IMR-90 (cell line): Measurements from ENCODE around the gene ARHGAP8. TPM values are rescaled to one million over a fixed set of nuclear protein-coding genes. Genes with fewer than 3 reads are reported as not detected.

Experiments used
- ATAC-seq: fragments of 200-7000 bp; cut with Tn5 transposase; 2 replicates; pipeline ENCODE4 v1.9.1; 2020; ENCODE audit warnings: low read depth, mild to moderate bottlenecking, moderate library complexity
- BruUV-seq: library from RNA; stranded (reverse); fragments of 400-500 nt; replicated peaks from 2 replicates; lab custom pipeline; 2021; lab: Mats Ljungman, UMichigan
- CTCF ChIA-PET: fragments of 300-600 bp; formaldehyde crosslinking; extraction: SDS; loops from one replicate; lab custom pipeline; 2021; ENCODE audit warnings: antibody characterized with exemption; lab: Yijun Ruan, JAX
- POLR2A ChIA-PET: fragments of 300-600 bp; sonication (Branson Sonifier 250); formaldehyde crosslinking; loops from one replicate; lab custom pipeline; 2022; ENCODE audit warnings: antibody characterized with exemption; ENCODE audit not compliant: unreplicated experiment; lab: Charles Lee
- DNase-seq: peaks from one replicate; pipeline ENCODE4 v3.0.0; 2013
- H2AFZ ChIP-seq: replicated peaks from 2 replicates; pipeline ENCODE3; 2013; ENCODE audit warnings: low read length, mild to moderate bottlenecking; ENCODE audit not compliant: poor library complexity
- H2AK5ac ChIP-seq: 2 replicates; pipeline ENCODE4 v1.6.1; 2013; ENCODE audit warnings: low read depth, low read length, inconsistent platforms
- H2AK9ac ChIP-seq: replicated peaks from 2 replicates; pipeline ENCODE3; 2013; ENCODE audit warnings: mild to moderate bottlenecking, low read depth, low read length, moderate library complexity; ENCODE audit not compliant: poor library complexity
- H2BK120ac ChIP-seq: 2 replicates; pipeline ENCODE4 v1.6.1; 2013; ENCODE audit warnings: low read depth, low read length, inconsistent platforms
- H2BK15ac ChIP-seq: 3 replicates; pipeline ENCODE4 v1.6.1; 2013; ENCODE audit warnings: low read depth, low read length, inconsistent platforms
- H2BK20ac ChIP-seq: 2 replicates; pipeline ENCODE4 v1.6.1; 2013; ENCODE audit warnings: low read depth, mild to moderate bottlenecking, inconsistent platforms, low read length, moderate library complexity
- H2BK5ac ChIP-seq: 2 replicates; pipeline ENCODE4 v1.6.1; 2013; ENCODE audit warnings: mild to moderate bottlenecking, low read depth, low read length, inconsistent platforms; ENCODE audit not compliant: poor library complexity, severe bottlenecking
- H3K14ac ChIP-seq: replicated peaks from 2 replicates; pipeline ENCODE4 v1.6.1; 2013; ENCODE audit warnings: low read depth, low read length, inconsistent platforms
- H3K18ac ChIP-seq: 2 replicates; pipeline ENCODE4 v1.6.1; 2013; ENCODE audit warnings: low read depth, low read length, control low read depth
- H3K23ac ChIP-seq: 2 replicates; pipeline ENCODE4 v1.6.1; 2013; ENCODE audit warnings: low read depth, low read length, inconsistent platforms
- H3K27ac ChIP-seq: 2 replicates; pipeline ENCODE4 v1.5.1; 2013; ENCODE audit warnings: mild to moderate bottlenecking, control low read depth, low read length; ENCODE audit not compliant: insufficient read depth
- H3K27me3 ChIP-seq: 2 replicates; pipeline ENCODE4 v1.6.1; 2013; ENCODE audit warnings: low read length; ENCODE audit not compliant: control insufficient read depth, insufficient read depth
- H3K36me3 ChIP-seq: 2 replicates; pipeline ENCODE4 v1.6.1; 2013; ENCODE audit warnings: low read length, mixed read lengths; ENCODE audit not compliant: control insufficient read depth, insufficient read depth
- H3K4ac ChIP-seq: 2 replicates; pipeline ENCODE4 v1.6.1; 2013; ENCODE audit warnings: low read depth, low read length, inconsistent platforms
- H3K4me1 ChIP-seq: 2 replicates; pipeline ENCODE4 v1.6.1; 2013; ENCODE audit warnings: low read length, mixed read lengths; ENCODE audit not compliant: control insufficient read depth, insufficient read depth
- H3K4me2 ChIP-seq: 2 replicates; pipeline ENCODE4 v1.6.1; 2013; ENCODE audit warnings: low read depth, mild to moderate bottlenecking, control low read depth, low read length, moderate library complexity
- H3K4me3 ChIP-seq: 2 replicates; pipeline ENCODE4 v1.5.1; 2013; ENCODE audit warnings: low read depth, mild to moderate bottlenecking, control low read depth, low read length, moderate library complexity; ENCODE audit not compliant: insufficient read depth
- H3K56ac ChIP-seq: 2 replicates; pipeline ENCODE4 v1.6.1; 2013; ENCODE audit warnings: low read length, inconsistent platforms; ENCODE audit not compliant: insufficient read depth; ENCODE audit errors: extremely low read depth
- H3K79me1 ChIP-seq, 2 experiments: 2 replicates each; pipeline ENCODE4 v1.6.1; 2013; ENCODE audit warnings: low read length in 2 of 2, inconsistent platforms in 1 of 2, low read depth in 1 of 2
- H3K9ac ChIP-seq: 2 replicates; pipeline ENCODE4 v1.6.1; 2013; ENCODE audit warnings: low read depth, low read length, control low read depth
- H3K9me1 ChIP-seq: 2 replicates; pipeline ENCODE4 v1.6.1; 2013; ENCODE audit warnings: low read length, inconsistent platforms; ENCODE audit not compliant: insufficient read depth
- H3K9me3 ChIP-seq: 2 replicates; pipeline ENCODE4 v1.6.1; 2013; ENCODE audit warnings: low read length; ENCODE audit not compliant: control insufficient read depth, insufficient read depth
- H4K20me1 ChIP-seq: 2 replicates; pipeline ENCODE4 v1.6.1; 2013; ENCODE audit warnings: low read length, inconsistent platforms; ENCODE audit not compliant: insufficient read depth
- H4K5ac ChIP-seq: 2 replicates; pipeline ENCODE4 v1.6.1; 2013; ENCODE audit warnings: mild to moderate bottlenecking, low read depth, low read length, control low read depth
- H4K8ac ChIP-seq, 2 experiments: 2 replicates each; pipeline ENCODE4 v1.6.1; 2013; ENCODE audit warnings: low read depth in 2 of 2, low read length in 2 of 2, control low read depth in 1 of 2, inconsistent platforms in 1 of 2
- H4K91ac ChIP-seq: 2 replicates; pipeline ENCODE4 v1.6.1; 2013; ENCODE audit warnings: low read depth, low read length, inconsistent platforms; ENCODE audit not compliant: insufficient read depth
- BHLHE40 ChIP-seq: fragments of 150-350 bp; IDR thresholded peaks from 2 replicates; pipeline ENCODE4 v1.6.1; 2016; ENCODE audit warnings: mild to moderate bottlenecking, low read depth, low read length
- FOS ChIP-seq: fragments of 150-350 bp; IDR thresholded peaks from 2 replicates; pipeline ENCODE4 v1.6.1; 2016; ENCODE audit warnings: low read depth, low read length
- MAFK ChIP-seq: IDR thresholded peaks from 2 replicates; pipeline ENCODE4 v1.6.1; 2012; ENCODE audit warnings: low read depth, low read length, improper control_type of control experiment
- MAZ ChIP-seq: IDR thresholded peaks from 2 replicates; pipeline ENCODE4 v1.6.1; 2012; ENCODE audit warnings: low read depth, mild to moderate bottlenecking, low read length, improper control_type of control experiment, moderate library complexity, borderline replicate concordance
- RAD21 ChIP-seq: IDR thresholded peaks from 2 replicates; pipeline ENCODE4 v1.6.1; 2012; ENCODE audit warnings: low read length, improper control_type of control experiment
- USF2 ChIP-seq: fragments of 150-350 bp; IDR thresholded peaks from 2 replicates; pipeline ENCODE4 v1.6.1; 2017; ENCODE audit warnings: mild to moderate bottlenecking, antibody characterized with exemption, low read length, low read depth
- WGBS, 2 experiments: methylation state at CpG; one replicate each; pipeline versions ENCODE4 v1.1.5 to v1.1.7; 2013; ENCODE audit warnings: missing lambda C conversion rate in 2 of 2; ENCODE audit not compliant: insufficient read length in 1 of 2; ENCODE audit errors: extremely low coverage in 2 of 2; 5-methylcytosine and 5-hydroxymethylcytosine counted together
- dilution Hi-C: fragments of 300-500 bp; cut with HindIII; formaldehyde crosslinking; loops from one replicate; pipeline ENCODE4 v1.14.3; 2018; ENCODE audit warnings: low sequenced_read_pairs; ENCODE audit not compliant: unreplicated experiment
- in situ Hi-C: fragments of 300-500 bp; cut with MboI; formaldehyde crosslinking; loops from 3 replicates; pipeline ENCODE4 v1.14.3; 2019; ENCODE audit warnings: low sequenced_read_pairs, inconsistent platforms, mixed read lengths
- intact Hi-C: fragments of 100-400 bp; cut with micrococcal nuclease; formaldehyde crosslinking; loops from 2 replicates; pipeline ENCODE4 v1.10.0; 2022
- polyA plus RNA-seq, 3 experiments: library from polyadenylated mRNA; depleted of rRNA; stranded (reverse); fragments of >200 nt; gene quantifications; 2 replicates each; pipeline ENCODE4 v1.2.3, GENCODE V29; 2012; ENCODE audit warnings: low replicate concordance in 1 of 3
- total RNA-seq: library from RNA; depleted of rRNA; stranded (reverse); fragments of >200 nt; gene quantifications from 2 replicates; pipeline ENCODE4 v1.2.3, GENCODE V29; 2012
- TF ChIP-seq, protein P1 (sequence below): fragments of 150-350 bp; IDR thresholded peaks from 2 replicates; pipeline ENCODE4 v1.6.1; 2016; ENCODE audit warnings: low read depth, mild to moderate bottlenecking, low read length, moderate library complexity, borderline replicate concordance

ARHGAP8 gene
- total and polyA plus RNA-seq, 2 of the 4 experiments (the other 2 are of a cell fraction), result 0.18 to 0.21 TPM

DNA sequence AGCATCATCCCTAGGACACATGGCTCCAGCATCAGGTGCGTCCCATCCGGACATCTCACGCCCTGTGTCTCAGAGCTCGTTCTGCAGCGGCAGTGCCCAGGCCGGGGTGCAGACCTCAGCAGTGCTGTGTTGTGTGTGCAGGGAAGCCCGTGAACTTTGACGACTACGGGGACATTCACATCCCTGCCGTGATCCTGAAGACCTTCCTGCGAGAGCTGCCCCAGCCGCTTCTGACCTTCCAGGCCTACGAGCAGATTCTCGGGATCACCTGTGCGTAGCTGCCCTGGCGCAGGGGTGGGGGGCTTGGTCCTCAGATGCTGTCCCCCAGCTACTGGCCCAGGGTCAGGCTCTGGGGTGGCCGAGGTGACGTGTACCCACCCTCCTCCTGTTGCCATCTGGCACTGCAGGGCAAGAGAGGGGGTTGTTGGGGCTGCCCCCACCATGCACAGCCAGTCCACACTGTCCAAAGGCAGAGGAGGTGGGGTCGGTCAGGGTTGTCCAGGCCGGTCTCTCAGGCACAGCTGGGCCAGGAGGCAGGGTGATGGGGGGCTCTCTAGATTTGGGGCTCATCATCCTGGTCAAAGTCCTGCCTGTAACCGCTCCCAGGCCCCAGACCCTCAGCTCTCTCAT lies 96.5 kb downstream of the ARHGAP8 start:
- Histone ChIP-seq H2AK9ac (peak overlapping the region; percentile 28), H3K4ac (no peak overlapping the region), H3K18ac (no peak overlapping the region), H3K4me1 (no peaks in the 10 kb centered on the region), H3K9ac (no peak overlapping the region), H2BK15ac (no peak overlapping the region), H3K56ac (no peak overlapping the region), H3K4me3 (no peak overlapping the region), H2BK20ac (no peak overlapping the region), H3K9me3 (peaks cover 6% of the 10 kb centered on the region; the same call in 1 of the 2 replicates), H3K36me3 (no peaks in the 10 kb centered on the region), H4K5ac (no peak overlapping the region), H3K27ac (no peak overlapping the region), H2BK120ac (no peak overlapping the region), H3K27me3 (peaks cover 10% of the 10 kb centered on the region; the same call in 1 of the 2 replicates), H3K14ac (no peak overlapping the region), H4K20me1 (no peaks in the 10 kb centered on the region), H3K4me2 (no peak overlapping the region), H3K9me1 (no peaks in the 10 kb centered on the region), H4K91ac (no peak overlapping the region), H3K23ac (no peak overlapping the region), H3K79me1 (no peaks in the 10 kb centered on the region), H4K8ac (no peak overlapping the region), H2AFZ (no peak overlapping the region), H2AK5ac (no peak overlapping the region), H2BK5ac (no peak overlapping the region)
- POLR2A ChIA-PET, result no interaction called here
- no TSS peak for BruUV-seq
- CTCF ChIA-PET, result no interaction called here
- intact Hi-C loops (no loop called here), in situ Hi-C loops (no loop called here), dilution Hi-C loops (no loop called here)
- DNase-seq (no peak), ATAC-seq (no peak)
- TF ChIP-seq USF2 (no peak), RAD21 (no peak), FOS (no peak), BHLHE40 (no peak), MAFK (no peak), MAZ (no peak)
- TF ChIP-seq, protein P1, sequence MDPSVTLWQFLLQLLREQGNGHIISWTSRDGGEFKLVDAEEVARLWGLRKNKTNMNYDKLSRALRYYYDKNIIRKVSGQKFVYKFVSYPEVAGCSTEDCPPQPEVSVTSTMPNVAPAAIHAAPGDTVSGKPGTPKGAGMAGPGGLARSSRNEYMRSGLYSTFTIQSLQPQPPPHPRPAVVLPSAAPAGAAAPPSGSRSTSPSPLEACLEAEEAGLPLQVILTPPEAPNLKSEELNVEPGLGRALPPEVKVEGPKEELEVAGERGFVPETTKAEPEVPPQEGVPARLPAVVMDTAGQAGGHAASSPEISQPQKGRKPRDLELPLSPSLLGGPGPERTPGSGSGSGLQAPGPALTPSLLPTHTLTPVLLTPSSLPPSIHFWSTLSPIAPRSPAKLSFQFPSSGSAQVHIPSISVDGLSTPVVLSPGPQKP, result no peak
- WGBS, 2 experiments, result 90% methylated on average over 9 of the region's 21 CpGs; no CpG with 5 or more reads in 1 of the 2 experiments
